Activated CD8-positive, alpha-beta memory T cell treated with anti-CD3 and anti-CD28 coated beads for 48 hours (primary cell): ENCODE data around the gene KRI1.

Experiments used
- DNase-seq, 3 experiments: peaks; one replicate each; pipeline ENCODE4 v3.0.0-alpha.2; 2020; ENCODE audit warnings: low read depth in 2 of 3, low spot score in 2 of 3

The KRI1 gene

DNA sequence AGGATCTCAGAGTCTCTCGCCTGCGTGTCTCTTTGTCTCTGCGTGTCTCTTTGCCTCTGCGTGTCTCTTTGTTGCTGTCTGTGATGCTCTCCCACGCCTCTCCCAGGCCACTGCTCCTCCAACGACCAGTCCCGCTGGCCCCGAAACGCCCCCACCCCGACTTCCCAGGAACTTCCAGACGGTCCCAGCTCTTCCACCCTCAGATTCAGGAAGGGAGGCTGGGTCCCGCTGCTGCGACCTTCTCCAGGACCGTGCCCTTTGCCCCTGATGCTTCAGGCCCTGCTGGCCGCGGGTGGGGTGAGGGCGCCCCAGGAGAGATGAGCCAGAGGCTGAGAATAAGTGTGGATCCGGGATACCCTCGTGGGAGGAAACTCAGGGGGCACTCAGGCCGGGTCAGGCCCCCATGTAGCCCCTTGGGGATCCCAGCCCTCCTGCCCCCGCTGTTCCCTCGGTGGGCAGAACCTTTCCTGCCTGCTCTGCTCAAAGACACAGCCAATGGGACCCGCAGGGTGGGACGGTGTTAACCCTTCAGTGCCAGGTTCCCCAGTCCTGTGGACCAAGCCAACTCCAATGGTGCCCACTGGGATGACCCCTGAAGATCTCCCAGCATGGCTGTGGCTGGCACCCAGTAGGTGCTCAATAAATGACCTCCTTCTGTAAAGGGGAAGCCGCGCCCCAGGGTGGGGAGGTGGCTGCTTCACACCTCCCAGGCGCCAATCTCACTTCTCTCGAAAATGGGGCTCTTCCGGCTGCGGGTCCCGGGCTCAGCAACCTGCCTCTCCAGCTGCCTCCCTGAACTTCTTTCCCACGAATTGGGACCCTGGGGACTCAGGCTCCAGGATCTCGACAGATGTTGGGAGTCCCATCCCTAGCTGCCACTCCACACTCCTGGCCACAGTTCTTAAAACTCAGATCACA is 47.1 kb downstream of the KRI1 start:
- no peak for DNase-seq

DNA sequence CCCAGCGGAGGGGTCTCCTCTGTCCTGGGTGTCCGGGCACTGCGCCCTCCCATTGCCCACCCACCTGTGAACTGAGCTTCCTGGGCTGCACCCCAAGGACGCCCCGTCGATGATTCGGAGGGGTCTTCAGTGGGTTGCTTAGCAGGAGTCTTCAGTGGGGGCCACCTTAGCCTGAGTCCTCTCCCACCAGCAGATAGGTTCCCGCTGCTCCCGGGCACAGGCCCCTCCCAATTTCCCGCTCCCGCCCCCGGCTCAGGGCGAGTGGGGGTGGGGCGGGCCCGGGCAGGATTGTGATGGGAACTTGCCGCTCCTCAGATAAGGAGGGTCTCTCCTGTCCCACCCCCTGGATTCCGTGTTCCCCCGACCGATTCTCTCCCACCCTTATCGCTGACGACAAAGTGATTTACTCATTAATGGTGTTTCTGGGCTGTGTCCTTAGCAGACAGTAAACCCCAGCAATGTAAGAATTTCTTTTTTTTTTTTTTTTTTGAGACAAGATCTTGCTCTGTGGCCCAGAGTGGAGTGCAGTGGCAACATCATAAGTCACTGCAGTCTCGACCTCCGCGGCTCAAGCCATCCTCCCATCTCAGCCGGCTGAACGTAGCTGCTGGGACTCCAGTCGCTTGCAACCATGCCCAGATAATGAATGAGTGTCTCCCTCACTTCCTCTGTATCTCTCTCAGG is 47.9 kb downstream of the KRI1 start:
- DNase-seq: no peak

DNA sequence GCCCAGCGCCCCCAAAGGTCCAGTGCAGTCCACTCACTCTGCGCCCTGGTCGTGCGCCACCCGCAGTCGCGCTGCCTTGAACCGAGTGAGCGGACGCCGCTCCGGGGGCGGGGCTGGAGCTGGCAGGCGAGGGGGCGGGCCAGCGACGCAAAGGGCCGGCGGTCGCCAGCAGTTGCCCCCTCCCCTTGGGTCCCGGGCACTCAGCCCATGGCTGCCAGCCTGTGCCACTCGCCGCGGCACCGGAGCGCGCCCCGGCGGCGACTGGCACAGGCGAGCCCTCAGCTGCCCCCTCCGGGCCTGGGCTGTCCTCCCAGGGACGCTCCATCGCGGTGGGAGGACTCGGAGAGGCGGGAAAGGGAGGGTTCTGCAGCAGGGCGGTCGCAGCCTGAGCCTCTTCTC is 48.5 kb downstream of the KRI1 start, which contains the start of gene S1PR5:
Gene S1PR5, minus strand, starts transcription at position 87 of the 399 bp plus-strand sequence. CDS start 2,436 bp downstream, outside the sequence.
- DNase-seq: no peak

DNA sequence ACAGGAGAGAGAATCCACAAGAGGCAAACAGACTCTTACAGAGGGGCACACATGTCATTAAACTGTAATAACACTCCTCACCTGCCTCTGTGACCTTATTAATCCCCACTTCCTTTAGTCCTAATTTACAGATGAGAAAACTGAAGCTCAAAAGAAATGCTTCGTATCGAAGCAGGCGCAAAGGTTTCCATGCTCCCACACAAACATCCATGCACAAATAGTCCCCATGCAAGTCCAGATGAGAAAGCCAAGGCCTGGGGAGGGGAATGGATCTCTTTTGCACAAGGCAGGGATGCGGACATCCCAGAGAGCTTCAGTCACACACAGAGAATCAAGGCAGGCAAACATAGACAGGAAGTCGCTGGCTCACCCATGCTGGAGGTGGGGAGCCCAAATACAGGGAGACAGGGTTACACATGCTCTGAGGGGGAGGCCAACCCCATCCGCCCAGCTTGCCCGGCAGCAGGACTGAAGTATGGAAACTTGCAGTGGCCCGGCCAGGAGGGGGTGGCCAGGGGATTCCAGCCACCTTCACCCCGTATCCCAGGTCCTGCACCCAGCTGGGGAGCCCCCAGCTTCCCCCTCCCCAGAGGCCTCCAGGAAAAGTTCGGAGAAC is 49.0 kb downstream of the KRI1 start:
- no peak for DNase-seq

DNA sequence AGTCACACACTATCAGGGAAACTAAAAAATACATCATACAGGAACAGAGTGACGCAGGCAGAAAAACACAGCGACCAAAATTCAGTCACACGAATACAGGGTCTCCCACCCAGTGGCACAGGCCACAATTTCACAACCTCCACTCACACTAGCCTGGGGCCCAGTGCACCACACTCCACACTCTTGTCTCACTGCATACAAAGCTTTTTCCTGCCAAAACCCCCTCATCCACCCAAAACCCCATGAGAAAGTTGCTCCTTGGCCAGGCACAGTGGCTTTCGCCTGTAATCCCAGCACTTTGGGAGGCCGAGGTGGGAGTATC is 49.8 kb downstream of the KRI1 start:
- DNase-seq: no peak

DNA sequence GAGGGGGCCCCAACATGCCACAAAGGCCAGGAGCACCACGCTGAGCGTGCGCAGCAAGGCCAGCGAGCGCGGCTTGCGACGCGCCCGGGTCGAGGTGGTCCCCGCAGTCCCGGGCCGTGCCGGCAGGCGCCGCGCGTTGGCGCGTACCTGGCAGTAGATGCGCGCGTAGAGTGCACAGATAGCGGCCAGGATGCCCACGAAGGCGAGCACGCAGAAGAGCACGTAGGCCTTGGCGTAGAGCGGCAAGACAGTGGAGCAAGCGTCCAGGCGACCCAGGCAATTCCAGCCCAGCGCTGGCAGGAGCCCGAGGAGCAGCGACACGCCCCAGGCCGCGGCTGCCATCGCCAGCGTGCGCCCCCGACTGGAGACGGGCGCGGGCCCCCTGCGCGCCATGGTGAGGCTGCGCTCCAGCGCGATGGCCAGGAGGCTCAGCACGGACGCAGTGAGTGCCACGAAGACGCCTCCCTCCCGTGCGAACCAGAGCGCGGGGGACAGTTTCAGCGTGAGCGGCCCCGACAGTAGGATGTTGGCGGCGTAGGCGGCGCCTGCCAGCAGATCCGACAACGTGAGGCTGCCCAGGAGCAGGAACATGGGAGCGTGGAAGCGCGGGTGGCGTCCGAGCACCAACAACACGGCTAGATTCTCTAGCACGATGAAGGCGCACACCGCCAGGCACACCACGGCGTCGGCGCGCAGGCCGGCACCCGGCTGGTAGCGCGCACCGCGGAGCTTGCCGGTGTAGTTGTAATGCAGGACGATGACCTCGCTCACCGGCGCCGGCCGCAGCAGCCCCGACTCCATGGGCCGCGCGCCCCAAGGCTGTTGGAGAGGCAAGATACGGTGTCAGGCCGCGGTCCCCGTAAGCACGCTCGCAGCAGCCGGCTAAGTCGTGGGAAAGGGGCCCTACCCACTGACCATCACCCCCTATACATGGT is 51.3 kb downstream of the KRI1 start:
- DNase-seq: no peak

DNA sequence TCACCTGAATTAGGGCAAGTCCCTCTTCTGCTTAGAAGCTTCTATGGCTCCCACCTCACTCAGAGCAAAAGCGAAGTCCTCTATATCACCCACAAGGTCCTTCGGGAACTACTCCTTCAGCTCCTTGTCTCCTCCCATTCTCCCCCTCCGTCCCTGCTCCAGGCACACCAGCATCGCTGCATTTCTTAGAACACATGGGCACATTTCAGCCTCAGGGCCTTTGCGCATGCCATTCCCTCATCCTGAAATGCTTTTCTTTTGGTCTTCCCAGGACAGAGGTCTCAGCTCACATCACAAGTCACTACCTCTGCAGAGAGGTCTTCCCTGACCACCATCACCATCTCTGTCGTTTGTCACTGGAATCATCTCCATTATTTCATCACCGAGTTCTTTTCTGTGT is 52.6 kb downstream of the KRI1 start:
- no peak for DNase-seq

DNA sequence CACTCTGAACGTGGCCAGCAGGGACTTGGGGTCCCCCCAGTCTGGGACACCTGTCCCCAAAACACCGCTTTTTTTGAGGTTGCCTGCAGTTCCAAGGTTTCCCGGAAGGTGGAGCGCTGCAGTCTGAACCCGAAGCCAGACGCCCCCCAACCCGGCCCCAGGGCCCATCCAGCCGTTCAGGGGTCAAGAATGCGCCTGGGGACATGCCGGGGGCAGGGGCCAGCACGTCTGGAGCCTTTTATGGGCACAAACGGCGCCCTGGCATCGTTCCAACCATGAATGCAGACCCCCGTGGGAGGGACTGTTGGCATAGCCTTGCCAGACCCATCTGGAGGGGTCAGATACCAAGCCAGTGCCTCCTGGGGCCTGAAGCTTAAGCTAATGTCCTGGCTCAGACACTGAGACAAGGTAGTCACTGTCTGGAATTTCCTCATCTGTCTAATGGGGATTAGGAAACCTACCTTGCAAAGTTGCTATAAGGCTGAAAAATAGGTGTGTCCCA is 55.5 kb downstream of the KRI1 start:
- peak in 2 of 3 experiments; percentile 40 to 51 for DNase-seq

DNA sequence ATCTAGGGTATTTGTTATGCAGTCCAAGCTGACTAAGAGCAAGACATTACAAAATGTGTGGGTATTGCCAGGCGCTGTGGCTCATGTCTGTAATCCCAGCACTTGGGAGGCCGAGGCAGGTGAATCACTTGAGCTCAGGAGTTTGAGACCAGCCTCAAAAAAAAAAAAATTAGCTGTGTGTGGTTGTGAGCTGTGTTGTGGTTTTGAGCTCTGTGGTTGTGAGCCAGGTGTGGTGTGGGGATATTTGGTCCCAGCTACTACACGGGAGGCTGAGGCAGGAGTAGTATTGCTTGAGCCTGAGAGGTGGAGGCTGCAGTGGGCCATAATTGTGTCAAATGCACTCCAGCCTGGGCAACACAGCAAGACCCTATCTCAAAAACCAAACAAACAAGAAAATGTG is 57.1 kb downstream of the KRI1 start:
- DNase-seq: no peak

DNA sequence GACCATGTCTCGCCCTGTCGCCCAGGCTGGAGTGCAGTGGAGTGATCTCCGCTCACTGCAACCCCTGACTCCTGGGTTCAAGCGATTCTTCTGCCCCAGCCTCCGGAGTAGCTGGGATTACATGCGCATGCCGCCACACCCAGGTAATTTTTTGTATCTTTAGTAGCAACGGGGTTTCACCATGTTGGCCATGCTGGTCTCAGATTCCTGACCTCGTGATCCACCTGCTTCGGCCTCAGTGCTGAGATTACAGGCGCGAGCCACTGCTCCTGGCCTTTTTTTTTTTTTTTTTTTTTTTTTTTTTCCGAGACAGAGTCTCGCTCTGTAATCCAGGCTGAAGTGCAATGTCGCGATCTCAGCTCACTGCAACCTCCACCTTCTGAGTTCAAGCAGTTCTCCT is 57.8 kb downstream of the KRI1 start:
- no peak for DNase-seq

DNA sequence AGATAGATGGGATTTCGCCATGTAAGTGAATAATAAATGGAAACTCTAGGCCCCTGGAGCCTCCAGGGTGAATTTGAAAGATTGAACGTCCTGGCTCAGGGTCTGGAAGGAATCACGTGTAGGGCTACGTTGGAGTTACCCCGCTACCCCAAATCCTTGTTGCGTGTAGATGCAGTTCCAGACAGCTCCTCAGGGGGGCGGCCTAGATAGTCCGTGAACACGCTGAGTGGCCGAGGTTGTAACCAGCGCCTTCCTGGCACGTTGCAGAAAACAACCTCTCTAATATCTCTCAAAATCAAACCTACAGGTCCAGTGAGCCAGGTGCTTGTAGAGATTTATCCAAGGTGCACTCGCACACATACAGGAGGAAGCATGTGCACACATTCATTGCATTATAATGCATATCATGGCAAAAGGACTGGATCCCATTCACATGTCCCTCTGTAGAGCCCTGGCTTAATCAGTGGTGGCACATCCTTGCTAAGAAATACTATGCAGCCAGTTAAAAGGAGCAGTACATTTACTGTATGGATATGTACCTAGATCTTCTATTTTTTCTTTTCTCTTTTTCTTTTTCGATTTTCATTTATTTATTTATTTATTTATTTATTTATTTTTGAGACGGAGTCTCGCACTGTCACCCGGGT is 60.1 kb downstream of the KRI1 start:
- DNase-seq: peak; percentile 56 to 88 (median 81)
